Measurements from ENCODE around the gene XIST.

The XIST gene

DNA sequence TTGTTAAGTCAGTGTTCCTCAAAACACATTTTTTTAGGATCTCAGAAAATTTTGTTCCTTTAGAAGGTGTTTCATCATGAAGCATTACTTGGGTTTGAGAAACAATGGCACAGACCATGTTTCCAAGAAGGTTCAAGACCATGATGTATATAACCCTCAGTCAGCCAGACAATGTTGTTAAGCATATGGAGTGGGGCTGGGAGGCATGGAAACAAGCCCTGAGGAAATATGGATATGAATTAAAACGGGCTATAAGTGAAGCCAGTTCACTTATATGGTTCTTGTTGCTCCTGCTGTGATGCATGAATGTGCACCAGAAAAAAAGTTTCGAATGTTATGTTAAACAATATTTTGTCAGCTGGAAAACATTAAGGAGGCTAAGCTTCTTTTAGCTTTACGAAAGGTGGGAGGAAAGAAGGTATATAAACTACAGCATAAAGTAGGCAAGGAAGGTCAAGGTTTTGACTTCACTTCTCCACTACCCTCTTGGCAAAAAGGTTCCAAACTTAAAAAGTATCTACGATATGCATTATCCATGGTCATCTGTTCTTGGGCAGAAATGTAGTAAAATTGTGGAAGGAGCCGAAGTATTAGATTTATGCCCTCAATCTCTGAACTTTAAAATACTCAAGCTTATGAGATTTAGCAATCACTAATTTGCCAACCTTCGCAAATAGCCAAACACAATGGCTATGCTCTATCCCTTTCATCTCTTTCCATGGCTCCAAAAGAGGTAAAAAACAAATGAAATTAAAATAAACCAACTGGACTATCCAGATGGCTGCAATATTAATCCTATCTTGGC lies 12.2 kb downstream of the XIST start:
- H3K4me3 ChIP-seq (ENCODE audit: low read depth, low read length): no peak overlapping the region
- no peak for DNase-seq (ENCODE audit: low read depth, low spot score)
- in situ Hi-C loops (cut with HindIII; ENCODE audit: low sequenced_read_pairs): no loop called here
- TF ChIP-seq, protein P1, sequence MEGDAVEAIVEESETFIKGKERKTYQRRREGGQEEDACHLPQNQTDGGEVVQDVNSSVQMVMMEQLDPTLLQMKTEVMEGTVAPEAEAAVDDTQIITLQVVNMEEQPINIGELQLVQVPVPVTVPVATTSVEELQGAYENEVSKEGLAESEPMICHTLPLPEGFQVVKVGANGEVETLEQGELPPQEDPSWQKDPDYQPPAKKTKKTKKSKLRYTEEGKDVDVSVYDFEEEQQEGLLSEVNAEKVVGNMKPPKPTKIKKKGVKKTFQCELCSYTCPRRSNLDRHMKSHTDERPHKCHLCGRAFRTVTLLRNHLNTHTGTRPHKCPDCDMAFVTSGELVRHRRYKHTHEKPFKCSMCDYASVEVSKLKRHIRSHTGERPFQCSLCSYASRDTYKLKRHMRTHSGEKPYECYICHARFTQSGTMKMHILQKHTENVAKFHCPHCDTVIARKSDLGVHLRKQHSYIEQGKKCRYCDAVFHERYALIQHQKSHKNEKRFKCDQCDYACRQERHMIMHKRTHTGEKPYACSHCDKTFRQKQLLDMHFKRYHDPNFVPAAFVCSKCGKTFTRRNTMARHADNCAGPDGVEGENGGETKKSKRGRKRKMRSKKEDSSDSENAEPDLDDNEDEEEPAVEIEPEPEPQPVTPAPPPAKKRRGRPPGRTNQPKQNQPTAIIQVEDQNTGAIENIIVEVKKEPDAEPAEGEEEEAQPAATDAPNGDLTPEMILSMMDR (IDR thresholded peaks at IDR 0.05; ENCODE audit: low read depth, low read length): no peak

DNA sequence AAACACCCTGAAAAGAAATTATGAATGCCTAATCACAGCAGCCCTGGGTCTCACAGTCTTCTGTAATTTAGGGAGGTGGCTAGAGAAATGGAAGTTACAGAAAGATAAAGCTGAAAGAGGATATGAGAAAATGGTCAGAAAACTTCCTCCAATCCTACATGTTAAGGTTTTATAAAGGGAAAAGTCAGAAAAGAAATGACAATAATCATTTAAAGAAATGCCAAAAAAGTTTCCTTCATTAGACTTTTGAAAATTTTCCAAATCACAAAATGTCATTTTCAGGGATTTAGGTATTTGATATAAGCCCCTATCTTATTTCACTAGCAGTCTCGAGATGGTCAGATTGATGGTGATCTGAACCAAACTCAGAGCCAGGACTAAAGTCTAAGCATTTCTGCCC lies 13.4 kb downstream of the XIST start:
- no peak for DNase-seq (ENCODE audit: low read depth, low spot score)
- in situ Hi-C loops (cut with HindIII; ENCODE audit: low sequenced_read_pairs): no loop called here
- TF ChIP-seq, protein P1 (IDR thresholded peaks at IDR 0.05; ENCODE audit: low read depth, low read length): no peak
- H3K4me3 ChIP-seq (ENCODE audit: low read depth, low read length): no peak overlapping the region

GRCh38 chrX:73838123-73838522 lies 14.4 kb downstream of the XIST start:
- H3K4me3 ChIP-seq (ENCODE audit: low read depth, low read length): no peak overlapping the region
- in situ Hi-C loops (cut with HindIII; ENCODE audit: low sequenced_read_pairs): no loop called here
- TF ChIP-seq, protein P1 (IDR thresholded peaks at IDR 0.05; ENCODE audit: low read depth, low read length): no peak
- no peak for DNase-seq (ENCODE audit: low read depth, low spot score)

DNA sequence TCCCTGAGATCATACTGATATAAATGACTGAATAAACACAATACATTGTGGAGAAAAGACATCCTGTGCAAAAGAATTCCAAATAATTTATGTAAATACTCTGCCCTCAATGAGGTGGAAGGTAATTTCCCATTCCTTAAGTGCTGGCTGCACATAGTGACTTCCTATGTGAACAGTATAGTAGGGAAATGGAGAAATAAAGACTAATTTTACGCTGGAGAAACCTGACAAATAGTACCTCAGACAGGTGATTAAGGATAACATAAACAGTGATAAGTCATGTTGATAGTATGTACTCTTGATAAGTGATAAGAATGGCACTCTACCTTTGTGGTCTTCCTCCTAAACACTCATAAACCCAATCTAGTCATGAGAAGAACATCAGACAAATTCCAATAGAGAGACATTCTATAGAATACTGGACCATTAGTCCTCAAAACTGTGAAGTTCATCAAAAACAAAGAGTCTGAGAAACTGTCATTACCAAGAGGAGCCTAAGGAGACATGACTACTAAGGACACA lies 15.5 kb downstream of the XIST start:
- H3K4me3 ChIP-seq (ENCODE audit: low read depth, low read length): no peak overlapping the region
- no peak for DNase-seq (ENCODE audit: low read depth, low spot score)
- in situ Hi-C loops (cut with HindIII; ENCODE audit: low sequenced_read_pairs): no loop called here
- TF ChIP-seq, protein P1 (IDR thresholded peaks at IDR 0.05; ENCODE audit: low read depth, low read length): no peak

GRCh38 chrX:73834219-73834618 lies 18.3 kb downstream of the XIST start:
- in situ Hi-C loops (cut with HindIII; ENCODE audit: low sequenced_read_pairs): no loop called here
- no peak overlapping the region for H3K4me3 ChIP-seq (ENCODE audit: low read depth, low read length)
- TF ChIP-seq, protein P1 (IDR thresholded peaks at IDR 0.05; ENCODE audit: low read depth, low read length): no peak

DNA sequence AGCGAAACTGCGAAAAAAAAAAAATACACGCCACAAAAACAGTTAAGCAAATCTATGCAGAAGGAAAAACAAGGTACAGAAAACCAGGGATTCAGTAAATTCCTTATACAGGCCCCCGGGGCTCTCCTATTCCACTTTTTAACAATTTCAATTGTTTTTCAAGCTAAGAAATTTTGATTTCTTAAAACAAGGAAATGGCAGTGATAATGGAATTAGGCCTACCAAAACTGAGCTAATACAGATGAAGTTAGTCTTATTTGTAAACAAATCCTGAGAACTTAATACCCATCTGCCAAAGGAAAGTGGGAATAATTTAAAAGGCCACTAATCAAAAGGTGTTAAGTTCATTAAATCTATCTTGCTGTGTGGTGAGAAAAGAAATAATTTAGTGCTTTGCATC lies 20.2 kb downstream of the XIST start:
- TF ChIP-seq, protein P1 (IDR thresholded peaks at IDR 0.05; ENCODE audit: low read depth, low read length): no peak
- in situ Hi-C loops (cut with HindIII; ENCODE audit: low sequenced_read_pairs): no loop called here
- no peak for DNase-seq (ENCODE audit: low read depth, low spot score)
- no peak overlapping the region for H3K4me3 ChIP-seq (ENCODE audit: low read depth, low read length)

More at GRCh38 chrX:73834219-73834618, 18.3 kb downstream of the XIST start:
- DNase-seq (ENCODE audit: low read depth, low spot score): no peak

All from astrocyte of the spinal cord (primary cell).